ENCODE data around the gene SRSF5. TPM values are rescaled to one million over a fixed set of nuclear protein-coding genes. Genes with fewer than 3 reads are reported as not detected.
"Not testable (repeated sequence)": the region's sequence is repeated elsewhere in the genome, so short reads cannot be mapped to it uniquely, and the experiment has no call there.

The SRSF5 gene
- polyA plus RNA-seq, 3 donors = 410 to 554 (median 502) TPM

GRCh38 chr14:69811868-69812252, 44.9 kb downstream of the SRSF5 start:
- H3K79me2 ChIP-seq (ENCODE audit: insufficient read depth, low read length) = no peaks in the 10 kb centered on the region
- H2AFZ ChIP-seq (ENCODE audit: insufficient read depth, low read depth, low read length, poor library complexity, severe bottlenecking) = no peak overlapping the region
- TF ChIP-seq CTCF (IDR thresholded peaks at IDR 0.05) = no peak
- no peak overlapping the region for H3K4me3 ChIP-seq (replicated peaks in 1 of 3; ENCODE audit: low read depth in 2 of 3, low read length in 3 of 3)
- Mint-ChIP-seq H3K4me3 (no peak overlapping the region), H3K4me1 (no peaks in the 10 kb centered on the region), H3K36me3 (no peaks in the 10 kb centered on the region), H3K27ac (no peak overlapping the region), H3K27me3 (ENCODE audit: low read depth in 3 of 3) (peaks cover 3 to 7% (median 6%) of the 10 kb centered on the region in 3 donors), H3K9me3 (peaks cover 0 to 1% (median 0%) of the 10 kb centered on the region in 7 donors)
- no peaks in the 10 kb centered on the region for H3K4me1 ChIP-seq (ENCODE audit: control insufficient read depth in 1 of 2, insufficient read depth in 2 of 2, low read length in 2 of 2)
- no peaks in the 10 kb centered on the region for H3K9me3 ChIP-seq (replicated peaks in 1 of 2; ENCODE audit: control insufficient read depth in 1 of 2, insufficient read depth in 1 of 2, low read length in 2 of 2)
- no peak overlapping the region for H3K27ac ChIP-seq (ENCODE audit: low read depth in 1 of 2, low read length in 2 of 2)
- 91% methylated on average over 10 of the region's 10 CpGs for WGBS (ENCODE audit: insufficient coverage)
- no peak overlapping the region for H3K4me2 ChIP-seq (replicated peaks; ENCODE audit: extremely low read depth, low read length, poor library complexity, severe bottlenecking)
- H3K36me3 ChIP-seq (replicated peaks in 1 of 2; ENCODE audit: control insufficient read depth in 1 of 2, insufficient read depth in 2 of 2, low read length in 2 of 2) = no peaks in the 10 kb centered on the region
- H4K20me1 ChIP-seq (ENCODE audit: insufficient read depth, low read length) = no peaks in the 10 kb centered on the region
- H3K9ac ChIP-seq (ENCODE audit: insufficient read depth, low read length, poor library complexity, severe bottlenecking) = no peak overlapping the region
- intact Hi-C loops (cut with micrococcal nuclease) = loop anchor here in 1 of 2 donors (10.0 kb wide), 1 partner anchor 1003 kb away; no protein-coding TSS in a partner anchor
- no peak for DNase-seq
- H3K27me3 ChIP-seq (ENCODE audit: control insufficient read depth in 2 of 2, insufficient read depth in 2 of 2, low read length in 2 of 2) = no peaks in the 10 kb centered on the region

- WGBS (ENCODE audit: insufficient coverage) = 90% methylated on average over 9 of the region's 9 CpGs
- Mint-ChIP-seq H3K4me3 (no peak overlapping the region), H3K36me3 (no peaks in the 10 kb centered on the region), H3K27me3 (ENCODE audit: low read depth in 3 of 3) (peaks cover 3 to 7% (median 6%) of the 10 kb centered on the region in 3 donors), H3K27ac (no peak overlapping the region), H3K4me1 (no peaks in the 10 kb centered on the region), H3K9me3 (no peaks in the 10 kb centered on the region)
- Histone ChIP-seq H3K27me3 (ENCODE audit: control insufficient read depth in 2 of 2, insufficient read depth in 2 of 2, low read length in 2 of 2) (no peaks in the 10 kb centered on the region), H3K27ac (ENCODE audit: low read depth in 1 of 2, low read length in 2 of 2) (no peak overlapping the region), H3K36me3 (replicated peaks in 1 of 2; ENCODE audit: control insufficient read depth in 1 of 2, insufficient read depth in 2 of 2, low read length in 2 of 2) (no peaks in the 10 kb centered on the region), H3K4me1 (ENCODE audit: control insufficient read depth in 1 of 2, insufficient read depth in 2 of 2, low read length in 2 of 2) (no peaks in the 10 kb centered on the region), H3K4me2 (replicated peaks; ENCODE audit: extremely low read depth, low read length, poor library complexity, severe bottlenecking) (no peak overlapping the region), H4K20me1 (ENCODE audit: insufficient read depth, low read length) (no peaks in the 10 kb centered on the region), H3K4me3 (replicated peaks in 1 of 3; ENCODE audit: low read depth in 2 of 3, low read length in 3 of 3) (no peak overlapping the region), H3K79me2 (ENCODE audit: insufficient read depth, low read length) (no peaks in the 10 kb centered on the region), H3K9me3 (replicated peaks in 1 of 2; ENCODE audit: control insufficient read depth in 1 of 2, insufficient read depth in 1 of 2, low read length in 2 of 2) (no peaks in the 10 kb centered on the region), H3K9ac (ENCODE audit: insufficient read depth, low read length, poor library complexity, severe bottlenecking) (no peak overlapping the region), H2AFZ (ENCODE audit: insufficient read depth, low read depth, low read length, poor library complexity, severe bottlenecking) (no peak overlapping the region)
- intact Hi-C loops (cut with micrococcal nuclease) = loop anchor here in 1 of 2 donors (10.0 kb wide), 1 partner anchor 1002 kb away; no protein-coding TSS in a partner anchor
- TF ChIP-seq CTCF (IDR thresholded peaks at IDR 0.05) = no peak
- no peak for DNase-seq
Measured at GRCh38 chr14:69812711-69813110, 45.8 kb downstream of the SRSF5 start.

GRCh38 chr14:69813346-69813745, 46.4 kb downstream of the SRSF5 start:
- H3K4me1 Mint-ChIP-seq; H3K4me2 ChIP-seq (replicated peaks; ENCODE audit: extremely low read depth, low read length, poor library complexity, severe bottlenecking); H3K27me3 Mint-ChIP-seq (ENCODE audit: low read depth in 3 of 3); DNase-seq; H3K27ac ChIP-seq (ENCODE audit: low read depth in 1 of 2, low read length in 2 of 2); H3K79me2 ChIP-seq (ENCODE audit: insufficient read depth, low read length); H4K20me1 ChIP-seq (ENCODE audit: insufficient read depth, low read length); H3K27ac Mint-ChIP-seq; H3K9me3 ChIP-seq (replicated peaks in 1 of 2; ENCODE audit: control insufficient read depth in 1 of 2, insufficient read depth in 1 of 2, low read length in 2 of 2); H3K36me3 ChIP-seq (replicated peaks in 1 of 2; ENCODE audit: control insufficient read depth in 1 of 2, insufficient read depth in 2 of 2, low read length in 2 of 2); H3K9me3 Mint-ChIP-seq; H3K4me1 ChIP-seq (ENCODE audit: control insufficient read depth in 1 of 2, insufficient read depth in 2 of 2, low read length in 2 of 2); H3K36me3 Mint-ChIP-seq; H3K4me3 ChIP-seq (replicated peaks in 1 of 3; ENCODE audit: low read depth in 2 of 3, low read length in 3 of 3); H3K4me3 Mint-ChIP-seq; H3K27me3 ChIP-seq (ENCODE audit: control insufficient read depth in 2 of 2, insufficient read depth in 2 of 2, low read length in 2 of 2); H3K9ac ChIP-seq (ENCODE audit: insufficient read depth, low read length, poor library complexity, severe bottlenecking); H2AFZ ChIP-seq (ENCODE audit: insufficient read depth, low read depth, low read length, poor library complexity, severe bottlenecking): not testable (repeated sequence)
- WGBS (ENCODE audit: insufficient coverage) = 94% methylated on average over 6 of the region's 6 CpGs
- intact Hi-C loops (cut with micrococcal nuclease) = loop anchor here in 1 of 2 donors (10.0 kb wide), 1 partner anchor 1001 kb away; no protein-coding TSS in a partner anchor

Data from CD14-positive monocyte (primary cell).